Ascending aorta (tissue), 2 donors: ENCODE measurements around the gene PNP. TPM values are rescaled to one million over a fixed set of nuclear protein-coding genes. Genes with fewer than 3 reads are reported as not detected.

ENCODE experiments used
- DNase-seq, 2 donors: peaks; one replicate each; pipeline ENCODE4 v3.0.0-alpha.2; 2019; ENCODE audit warnings: low spot score in 2 of 2
- H3K27ac ChIP-seq, 2 donors: fragments of 200-600 bp; sonication (generic); one replicate each; pipeline ENCODE4 v1.5.1; 2016 to 2017; ENCODE audit warnings: mild to moderate bottlenecking in 1 of 2
- H3K27me3 ChIP-seq: fragments of 200-600 bp; sonication (generic); one replicate; pipeline ENCODE4 v1.5.1; 2017
- H3K36me3 ChIP-seq, 2 donors: fragments of 200-600 bp; sonication (generic); one replicate each; pipeline ENCODE4 v1.5.1; 2016
- H3K4me1 ChIP-seq, 2 donors: fragments of 200-600 bp; sonication (generic); one replicate each; pipeline ENCODE4 v1.5.1; 2016 to 2017; ENCODE audit warnings: mild to moderate bottlenecking in 1 of 2
- H3K4me3 ChIP-seq, 2 donors: fragments of 200-600 bp; sonication (generic); one replicate each; pipeline ENCODE4 v1.5.1; 2016 to 2017; ENCODE audit warnings: mild to moderate bottlenecking in 1 of 2
- H3K9me3 ChIP-seq, 2 donors: fragments of 200-600 bp; sonication (generic); one replicate each; pipeline ENCODE4 v1.5.1; 2016
- CTCF ChIP-seq, 3 experiments: fragments of 200-600 bp in 2 of 3; fragments of 450-650 bp in 1 of 3; sonication (generic) in 2 of 3; IDR thresholded peaks; one replicate each; pipeline ENCODE4 v1.5.1; 2016 to 2019; ENCODE audit warnings: antibody characterized with exemption in 3 of 3, mild to moderate bottlenecking in 1 of 3, moderate library complexity in 1 of 3
- intact Hi-C: fragments of 100-400 bp; cut with DNase I; formaldehyde crosslinking; loops from one replicate; pipeline ENCODE4 v1.15.1; 2023
- total RNA-seq: library from RNA; depleted of rRNA; stranded (reverse); fragments of >200 nt; gene quantifications from one replicate; pipeline ENCODE4 v1.1.0, GENCODE V29; 2016

The PNP gene
- total RNA-seq, 1 donor from 2014 or later: 62.7 TPM

- Histone ChIP-seq H3K4me1 (no peaks in the 10 kb centered on the region), H3K27ac (no peak overlapping the region), H3K36me3 (no peaks in the 10 kb centered on the region), H3K27me3 (no peaks in the 10 kb centered on the region), H3K9me3 (no peaks in the 10 kb centered on the region), H3K4me3 (no peak overlapping the region)
- intact Hi-C loops: no loop called here
- no peak for TF ChIP-seq CTCF (IDR thresholded peaks at IDR 0.05)
- DNase-seq: no peak
Observed at GRCh38 chr14:20427231-20428009, 41.8 kb upstream of the PNP start.

- Histone ChIP-seq H3K4me1 (no peaks in the 10 kb centered on the region), H3K9me3 (no peaks in the 10 kb centered on the region), H3K4me3 (no peak overlapping the region), H3K27me3 (no peaks in the 10 kb centered on the region), H3K36me3 (no peaks in the 10 kb centered on the region), H3K27ac (no peak overlapping the region)
- intact Hi-C loops: no loop called here
- no peak for TF ChIP-seq CTCF (IDR thresholded peaks at IDR 0.05)
- no peak for DNase-seq
Observed at GRCh38 chr14:20428010-20428365, 41.2 kb upstream of the PNP start.

- DNase-seq: no peak
- intact Hi-C loops: no loop called here
- no peaks in the 10 kb centered on the region for H3K9me3 ChIP-seq
- H3K27me3 ChIP-seq: no peaks in the 10 kb centered on the region
- no peak for TF ChIP-seq CTCF (IDR thresholded peaks at IDR 0.05)
- no peaks in the 10 kb centered on the region for H3K36me3 ChIP-seq
- H3K27ac ChIP-seq: no peak overlapping the region
- H3K4me1 ChIP-seq: no peaks in the 10 kb centered on the region
- no peak overlapping the region for H3K4me3 ChIP-seq
Observed at GRCh38 chr14:20428802-20429201, 40.4 kb upstream of the PNP start.

DNA sequence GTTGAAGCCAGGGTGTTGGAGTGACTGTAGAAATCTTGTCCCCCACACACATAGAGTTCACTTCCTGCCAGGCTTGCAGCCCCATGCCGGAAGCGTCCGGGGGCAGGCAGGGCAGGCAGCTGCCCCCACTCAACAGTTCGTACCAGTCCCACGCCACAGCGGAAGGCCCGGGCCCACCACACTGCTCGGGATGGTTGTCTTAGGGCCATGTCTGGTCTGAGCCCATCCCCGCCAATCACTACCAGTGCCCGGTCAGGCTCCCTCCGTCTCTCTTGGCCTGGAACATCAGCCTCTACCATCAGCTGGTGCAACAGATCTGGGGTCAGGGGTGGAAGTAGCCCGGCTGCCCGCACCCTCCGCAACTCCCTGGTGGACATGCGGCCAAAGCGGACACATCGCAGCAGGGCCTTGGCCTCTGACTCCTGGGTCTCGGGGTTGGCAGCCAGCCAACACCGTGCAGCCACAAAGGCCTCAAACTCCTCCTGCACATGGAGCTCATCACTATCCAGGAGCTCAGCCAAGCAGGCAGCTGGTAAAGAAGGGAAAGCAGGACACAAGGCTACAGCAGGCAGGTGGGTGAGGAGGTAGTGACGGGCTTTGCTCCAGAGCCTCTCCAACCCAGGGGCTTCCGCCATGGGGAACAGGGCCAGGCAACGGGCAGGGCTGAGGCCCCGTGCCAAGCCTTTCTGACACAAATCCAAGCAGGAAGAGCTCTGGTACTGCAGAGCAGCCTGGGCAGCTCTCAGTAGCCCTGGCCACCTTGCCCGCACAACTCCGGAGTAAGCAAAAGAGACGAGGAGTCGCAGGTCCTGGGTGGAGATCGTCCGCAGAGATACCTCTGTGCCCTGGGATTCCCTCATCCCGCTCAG, 39.2 kb upstream of the PNP start:
- intact Hi-C loops: no loop called here

More for the DNA sequence above, 39.2 kb upstream of the PNP start:
- Histone ChIP-seq H3K27me3 (no peaks in the 10 kb centered on the region), H3K27ac (no peak overlapping the region), H3K4me3 (no peak overlapping the region), H3K36me3 (no peaks in the 10 kb centered on the region), H3K9me3 (no peaks in the 10 kb centered on the region), H3K4me1 (peaks cover 0 to 1% of the 10 kb centered on the region in 2 donors)
- no peak for TF ChIP-seq CTCF (IDR thresholded peaks at IDR 0.05)
- no peak for DNase-seq
